ENCODE data around the gene CNTN5. TPM values are rescaled to one million over a fixed set of nuclear protein-coding genes. Genes with fewer than 3 reads are reported as not detected.

CNTN5 gene
- total RNA-seq, 4 donors from 2014 or later: 0.12 TPM; not detected in 3

- intact Hi-C loops (cut with DNase I): no loop called here
- no peak for DNase-seq
- H3K27ac ChIP-seq: no peak overlapping the region
- TF ChIP-seq POLR2A (IDR thresholded peaks at IDR 0.05) (no peak), CTCF (IDR thresholded peaks at IDR 0.05) (no peak)
- WGBS, 2 donors: 26 to 31% methylated on average over 5 of the region's 5 CpGs
- no peak overlapping the region for H3K4me3 ChIP-seq
- no peaks in the 10 kb centered on the region for H3K4me1 ChIP-seq
- H3K36me3 ChIP-seq: no peaks in the 10 kb centered on the region
- no peaks in the 10 kb centered on the region for H3K27me3 ChIP-seq
- no peaks in the 10 kb centered on the region for H3K9me3 ChIP-seq
These were observed 752.9 kb downstream of the CNTN5 start for GRCh38 chr11:99773646-99774045.

GRCh38 chr11:99781074-99781473, 760.3 kb downstream of the CNTN5 start:
- no peaks in the 10 kb centered on the region for H3K27me3 ChIP-seq
- no peak for DNase-seq
- TF ChIP-seq POLR2A (IDR thresholded peaks at IDR 0.05) (no peak), CTCF (IDR thresholded peaks at IDR 0.05) (no peak)
- H3K27ac ChIP-seq: no peak overlapping the region
- intact Hi-C loops (cut with DNase I): no loop called here
- H3K4me3 ChIP-seq: no peak overlapping the region
- no peaks in the 10 kb centered on the region for H3K36me3 ChIP-seq
- H3K4me1 ChIP-seq: no peaks in the 10 kb centered on the region
- no peaks in the 10 kb centered on the region for H3K9me3 ChIP-seq

GRCh38 chr11:99791354-99791753, 770.6 kb downstream of the CNTN5 start:
- no peaks in the 10 kb centered on the region for H3K4me1 ChIP-seq
- no peak for TF ChIP-seq POLR2A (IDR thresholded peaks at IDR 0.05)
- no peak for TF ChIP-seq CTCF (IDR thresholded peaks at IDR 0.05)
- no peak overlapping the region for H3K4me3 ChIP-seq
- no peak for DNase-seq
- H3K9me3 ChIP-seq: no peaks in the 10 kb centered on the region
- no peak overlapping the region for H3K27ac ChIP-seq
- 30 to 31% methylated on average over 2 of the region's 2 CpGs for WGBS, 2 donors
- no peaks in the 10 kb centered on the region for H3K27me3 ChIP-seq
- H3K36me3 ChIP-seq: no peaks in the 10 kb centered on the region
- intact Hi-C loops (cut with DNase I): no loop called here

- WGBS, 2 donors: 83 to 84% methylated on average over 1 to 3 of the region's 3 CpGs
- H3K4me3 ChIP-seq: no peak overlapping the region
- H3K27ac ChIP-seq: no peak overlapping the region
- intact Hi-C loops (cut with DNase I): no loop called here
- no peaks in the 10 kb centered on the region for H3K9me3 ChIP-seq
- H3K27me3 ChIP-seq: no peaks in the 10 kb centered on the region
- no peaks in the 10 kb centered on the region for H3K36me3 ChIP-seq
- no peak for TF ChIP-seq POLR2A (IDR thresholded peaks at IDR 0.05)
- no peak for DNase-seq
- no peaks in the 10 kb centered on the region for H3K4me1 ChIP-seq
These were observed 775.2 kb downstream of the CNTN5 start for GRCh38 chr11:99795999-99796398.

GRCh38 chr11:99803501-99803900, 782.8 kb downstream of the CNTN5 start:
- Histone ChIP-seq H3K9me3 (no peaks in the 10 kb centered on the region), H3K4me1 (no peaks in the 10 kb centered on the region), H3K4me3 (no peak overlapping the region), H3K27ac (no peak overlapping the region), H3K27me3 (no peaks in the 10 kb centered on the region), H3K36me3 (no peaks in the 10 kb centered on the region)
- 71 to 77% methylated on average over 3 of the region's 3 CpGs for WGBS, 2 donors
- no peak for DNase-seq
- TF ChIP-seq CTCF (IDR thresholded peaks at IDR 0.05) (no peak), POLR2A (IDR thresholded peaks at IDR 0.05) (no peak)
- intact Hi-C loops (cut with DNase I): no loop called here

GRCh38 chr11:99812516-99812915, 791.8 kb downstream of the CNTN5 start:
- DNase-seq: no peak
- Histone ChIP-seq H3K27ac (no peak overlapping the region), H3K4me1 (no peaks in the 10 kb centered on the region), H3K4me3 (no peak overlapping the region), H3K36me3 (no peaks in the 10 kb centered on the region), H3K27me3 (no peaks in the 10 kb centered on the region), H3K9me3 (no peaks in the 10 kb centered on the region)
- intact Hi-C loops (cut with DNase I): no loop called here
- TF ChIP-seq POLR2A (IDR thresholded peaks at IDR 0.05) (no peak), CTCF (IDR thresholded peaks at IDR 0.05) (no peak)
- WGBS, 2 donors: 79 to 90% methylated on average over 6 of the region's 6 CpGs

Measured in esophagus squamous epithelium (tissue), 5 donors.